A673 (cell line): ENCODE results near the gene CTSW.

Source experiments
- CTCF ChIP-seq: fragments of 300-800, 200-600 bp; sonication (generic); conservative IDR thresholded peaks from 2 replicates; pipeline ENCODE4 v1.5.1; 2017; ENCODE audit warnings: low read depth, mild to moderate bottlenecking, antibody characterized with exemption, low read length, moderate library complexity, mixed read lengths
- EZH2 ChIP-seq: fragments of 200-600 bp; sonication (generic); IDR thresholded peaks from 2 replicates; pipeline ENCODE4 v1.6.1; 2017; ENCODE audit warnings: borderline replicate concordance, low read depth, mild to moderate bottlenecking, mixed read lengths, antibody characterized with exemption, low read length; ENCODE audit not compliant: poor library complexity, severe bottlenecking

- TF ChIP-seq EZH2 (no peak), CTCF (no peak)
These were observed 4.4 kb downstream of the CTSW start for GRCh38 chr11:65883786-65884715.
